Right lobe of liver (tissue), 6 donors: ENCODE data around the gene SPA17. TPM values are rescaled to one million over a fixed set of nuclear protein-coding genes. Genes with fewer than 3 reads are reported as not detected.

Source experiments
- ATAC-seq, 4 donors: fragments of 200-7000 bp; cut with Tn5 transposase; one replicate each; pipeline ENCODE4 v1.9.1; 2020; ENCODE audit warnings: mild to moderate bottlenecking in 4 of 4, moderate library complexity in 4 of 4
- DNase-seq, 3 donors: peaks; one replicate each; pipeline ENCODE4 v3.0.0-alpha.2; 2020
- H3K27ac ChIP-seq, 3 donors: fragments of 200-600 bp; one replicate each; pipeline ENCODE4 v1.8.0; 2022
- H3K27me3 ChIP-seq, 2 donors: fragments of 200-600 bp; one replicate each; pipeline ENCODE4 v1.8.0; 2022
- H3K36me3 ChIP-seq, 4 donors: fragments of 200-600 bp; sonication (generic) in 1 of 4; one replicate each; pipeline versions ENCODE4 v1.5.1 to v1.8.0; 2017 to 2022; ENCODE audit warnings: control low read depth in 1 of 4
- H3K4me1 ChIP-seq, 4 donors: fragments of 200-600 bp; sonication (generic) in 1 of 4; one replicate each; pipeline versions ENCODE4 v1.5.1 to v1.8.0; 2017 to 2022; ENCODE audit warnings: control low read depth in 1 of 4
- H3K4me3 ChIP-seq, 3 donors: fragments of 200-600 bp; one replicate each; pipeline ENCODE4 v1.8.0; 2022
- H3K9me3 ChIP-seq, 4 donors: fragments of 200-600 bp; sonication (generic) in 1 of 4; one replicate each; pipeline versions ENCODE4 v1.5.1 to v1.8.0; 2017 to 2022; ENCODE audit warnings: control low read depth in 1 of 4
- POLR2A ChIP-seq: fragments of 450-650 bp; IDR thresholded peaks from one replicate; pipeline ENCODE4 v1.6.1; 2017; ENCODE audit warnings: antibody characterized with exemption, mild to moderate bottlenecking
- WGBS: methylation state at CpG from one replicate; pipeline ENCODE4 v1.1.6; 2018; ENCODE audit warnings: low coverage, low lambda C conversion rate; ENCODE audit not compliant: insufficient coverage; ENCODE audit errors: missing lambda C conversion rate; 5-methylcytosine and 5-hydroxymethylcytosine counted together
- intact Hi-C, 2 donors: fragments of 100-400 bp; cut with DNase I; formaldehyde crosslinking; loops; one replicate each; pipeline versions ENCODE4 v1.11.2 to v1.14.1; 2022
- total RNA-seq, 6 experiments: library from RNA; depleted of rRNA in 2 of 6; stranded (reverse); fragments of >200 nt in 2 of 6; fragmentation: NEBNext Ultra II Directional in 3 of 6; extraction: Animal tissue kit (Norgen Biotek cat#: 25700) in 3 of 6; gene quantifications; one replicate each; pipeline versions ENCODE4 v1.1.0 to v1.2.4, GENCODE V29; 2016 to 2023
- TF ChIP-seq, protein P1 (sequence below), 4 donors: fragments of 200-600 bp in 3 of 4; fragments of 450-650 bp in 1 of 4; IDR thresholded peaks; one replicate each; pipeline versions ENCODE4 v1.5.1 to v1.8.0; 2016 to 2022; ENCODE audit warnings: antibody characterized with exemption in 4 of 4, mild to moderate bottlenecking in 2 of 4
- donor health status: DM: no; HTN: yes; CAD: no.
- donor health status: DM: no; HTN: no; CAD: no.
- donor health status: DM: no; HTN: no; CAD: no.
- donor health status: DM: no; HTN: yes; CAD: no.
- donor health status: DM: no; HTN: yes; CAD: no.

SPA17 gene
- total RNA-seq, 6 experiments from 2014 or later, result 0.23 to 4.0 (median 1.2) TPM

DNA sequence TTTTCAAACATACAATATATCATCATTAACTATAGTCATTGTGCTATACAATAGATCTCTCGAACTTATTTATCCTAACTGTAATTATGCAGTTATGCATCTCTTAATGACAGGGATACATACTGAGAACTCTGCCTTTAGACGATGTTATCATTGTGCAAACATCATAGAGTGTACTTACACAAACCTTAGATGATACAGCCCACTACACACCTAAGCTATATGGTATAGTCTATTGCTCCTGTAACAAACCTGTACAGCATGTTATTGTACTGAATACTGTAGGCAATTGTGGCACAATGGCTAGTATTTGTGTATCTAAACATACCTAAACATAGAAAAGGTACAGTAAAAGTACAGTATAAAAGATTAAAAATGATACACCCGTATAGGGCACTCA lies 38.7 kb downstream of the SPA17 start:
- Histone ChIP-seq H3K36me3 (no peaks in the 10 kb centered on the region), H3K9me3 (no peaks in the 10 kb centered on the region), H3K4me1 (no peaks in the 10 kb centered on the region), H3K27ac (no peak overlapping the region), H3K4me3 (no peak overlapping the region), H3K27me3 (no peaks in the 10 kb centered on the region)
- 49% methylated on average over 3 of the region's 3 CpGs for WGBS
- ATAC-seq (no peak), DNase-seq (no peak)
- TF ChIP-seq POLR2A, result no peak
- TF ChIP-seq, protein P1, sequence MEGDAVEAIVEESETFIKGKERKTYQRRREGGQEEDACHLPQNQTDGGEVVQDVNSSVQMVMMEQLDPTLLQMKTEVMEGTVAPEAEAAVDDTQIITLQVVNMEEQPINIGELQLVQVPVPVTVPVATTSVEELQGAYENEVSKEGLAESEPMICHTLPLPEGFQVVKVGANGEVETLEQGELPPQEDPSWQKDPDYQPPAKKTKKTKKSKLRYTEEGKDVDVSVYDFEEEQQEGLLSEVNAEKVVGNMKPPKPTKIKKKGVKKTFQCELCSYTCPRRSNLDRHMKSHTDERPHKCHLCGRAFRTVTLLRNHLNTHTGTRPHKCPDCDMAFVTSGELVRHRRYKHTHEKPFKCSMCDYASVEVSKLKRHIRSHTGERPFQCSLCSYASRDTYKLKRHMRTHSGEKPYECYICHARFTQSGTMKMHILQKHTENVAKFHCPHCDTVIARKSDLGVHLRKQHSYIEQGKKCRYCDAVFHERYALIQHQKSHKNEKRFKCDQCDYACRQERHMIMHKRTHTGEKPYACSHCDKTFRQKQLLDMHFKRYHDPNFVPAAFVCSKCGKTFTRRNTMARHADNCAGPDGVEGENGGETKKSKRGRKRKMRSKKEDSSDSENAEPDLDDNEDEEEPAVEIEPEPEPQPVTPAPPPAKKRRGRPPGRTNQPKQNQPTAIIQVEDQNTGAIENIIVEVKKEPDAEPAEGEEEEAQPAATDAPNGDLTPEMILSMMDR (IDR thresholded peaks at IDR 0.05), result no peak
- intact Hi-C loops, result no loop called here

DNA sequence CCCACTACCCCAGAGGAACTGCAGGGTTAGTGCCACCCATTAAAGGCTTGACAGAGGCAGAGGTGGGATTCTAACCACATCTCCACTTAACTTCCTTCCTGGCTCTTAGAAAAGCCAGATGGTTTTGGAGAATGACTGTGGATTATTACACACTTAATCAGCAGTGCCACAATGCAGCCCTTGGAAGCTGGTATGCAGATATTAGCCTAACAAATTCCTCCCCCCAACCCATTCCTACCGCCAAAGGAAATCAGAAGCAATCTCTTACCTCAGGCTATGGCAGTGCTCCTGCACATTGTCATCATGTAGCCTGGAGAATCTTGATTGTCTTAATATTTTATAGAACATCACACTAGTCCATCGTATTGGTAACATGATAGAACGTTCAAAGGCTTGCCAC lies 42.9 kb downstream of the SPA17 start:
- Histone ChIP-seq H3K4me3 (no peak overlapping the region), H3K36me3 (no peaks in the 10 kb centered on the region), H3K4me1 (peaks cover 0 to 12% (median 0%) of the 10 kb centered on the region in 4 donors), H3K27ac (no peak overlapping the region), H3K27me3 (peaks cover 0 to 6% of the 10 kb centered on the region in 2 donors), H3K9me3 (no peaks in the 10 kb centered on the region)
- TF ChIP-seq, protein P1 (IDR thresholded peaks at IDR 0.05), result no peak
- TF ChIP-seq POLR2A, result no peak
- intact Hi-C loops, result no loop called here
- ATAC-seq, result no peak
- 55% methylated on average over 3 of the region's 3 CpGs for WGBS
- DNase-seq, result no peak

DNA sequence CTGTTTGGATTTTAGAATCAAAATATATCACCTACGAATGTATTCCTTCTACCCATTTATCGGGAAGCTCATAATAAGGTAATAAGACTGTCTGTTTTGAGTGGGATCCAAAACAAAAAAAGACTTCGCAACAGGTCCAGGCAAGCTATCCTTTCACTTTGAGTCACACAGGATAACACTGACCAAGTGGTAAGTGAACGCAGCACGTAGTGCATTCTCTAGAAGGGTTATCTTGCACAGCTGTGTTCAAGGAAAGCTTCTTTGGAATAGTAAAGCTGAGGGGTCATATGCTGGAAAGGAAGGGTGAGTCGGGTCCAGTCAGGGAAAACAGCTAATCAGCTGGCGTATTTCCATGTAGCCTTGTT lies 43.7 kb downstream of the SPA17 start:
- peaks cover 0 to 6% of the 10 kb centered on the region in 2 donors for H3K27me3 ChIP-seq
- ATAC-seq (peak; percentile 54 to 82 (median 72)), DNase-seq (no peak)
- no peaks in the 10 kb centered on the region for H3K36me3 ChIP-seq
- intact Hi-C loops, result no loop called here
- 28% methylated on average over 7 of the region's 7 CpGs for WGBS
- H3K27ac ChIP-seq, result no peak overlapping the region
- no peak overlapping the region for H3K4me3 ChIP-seq
- no peak for TF ChIP-seq POLR2A
- H3K9me3 ChIP-seq, result no peaks in the 10 kb centered on the region
- peaks cover 0 to 12% (median 0%) of the 10 kb centered on the region in 4 donors for H3K4me1 ChIP-seq

DNA sequence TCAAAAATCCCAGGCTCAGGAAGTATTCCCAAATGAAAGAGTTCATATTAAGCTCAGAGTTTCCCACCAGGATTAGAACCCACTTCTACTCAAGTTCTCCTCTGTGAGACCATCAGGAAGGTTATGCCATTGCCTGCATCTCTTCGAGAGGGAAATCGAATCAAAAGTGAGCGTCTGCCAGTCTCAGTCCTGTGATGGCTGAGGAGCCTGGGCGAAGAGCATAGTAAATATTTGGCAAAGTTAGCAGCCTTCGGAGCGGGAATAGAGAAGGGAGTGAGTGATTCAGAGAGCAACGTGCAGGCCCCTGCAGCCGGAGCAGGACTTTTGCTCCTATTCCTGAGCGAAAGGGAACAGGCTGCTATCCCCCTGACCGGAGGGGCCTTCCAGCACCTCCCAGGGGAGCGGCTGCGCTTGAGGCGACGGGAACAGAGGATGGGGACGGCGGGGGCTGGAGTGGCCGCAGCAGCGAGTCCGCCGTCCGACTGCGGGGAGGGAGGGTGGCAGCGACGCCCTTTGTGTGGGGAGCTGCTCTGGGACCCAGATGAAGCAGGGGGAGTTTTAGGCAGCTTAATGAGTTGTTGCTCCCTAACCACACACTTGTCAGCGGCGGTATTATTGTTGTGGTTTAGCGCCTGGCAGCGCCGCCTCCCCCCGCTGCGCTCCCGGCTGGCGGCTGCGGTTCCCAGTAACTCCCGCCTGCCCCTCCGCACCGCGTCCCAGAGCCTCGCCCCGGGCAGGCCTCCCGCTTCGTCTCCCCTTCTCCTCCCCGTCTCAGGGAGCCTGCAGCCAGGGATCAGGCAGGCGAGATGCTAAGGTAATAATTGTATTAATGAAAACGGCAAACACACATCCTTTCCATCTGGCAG lies 44.3 kb downstream of the SPA17 start:
- TF ChIP-seq POLR2A, result no peak
- TF ChIP-seq, protein P1 (IDR thresholded peaks at IDR 0.05), result no peak
- H3K27ac ChIP-seq, result no peak overlapping the region
- no peaks in the 10 kb centered on the region for H3K9me3 ChIP-seq
- 2% methylated on average over 20 of the region's 45 CpGs for WGBS
- DNase-seq (no peak), ATAC-seq (peak; percentile 47 to 68 (median 60))
- H3K4me1 ChIP-seq, result peaks cover 0 to 12% (median 0%) of the 10 kb centered on the region in 4 donors
- H3K36me3 ChIP-seq, result no peaks in the 10 kb centered on the region
- peaks cover 0 to 6% of the 10 kb centered on the region in 2 donors for H3K27me3 ChIP-seq
- intact Hi-C loops, result no loop called here
- H3K4me3 ChIP-seq, result peak overlapping the region in 2 of 3 donors; percentile 25 to 31

GRCh38 chr11:124718801-124719200 lies 45.1 kb downstream of the SPA17 start:
- Histone ChIP-seq H3K27ac (no peak overlapping the region), H3K4me1 (peaks cover 0 to 12% (median 0%) of the 10 kb centered on the region in 4 donors), H3K36me3 (no peaks in the 10 kb centered on the region), H3K27me3 (peaks cover 0 to 6% of the 10 kb centered on the region in 2 donors), H3K9me3 (no peaks in the 10 kb centered on the region), H3K4me3 (no peak overlapping the region)
- ATAC-seq, result no peak
- intact Hi-C loops, result no loop called here
- 57% methylated on average over 11 of the region's 14 CpGs for WGBS
- no peak for TF ChIP-seq POLR2A
- TF ChIP-seq, protein P1 (IDR thresholded peaks at IDR 0.05), result no peak
- no peak for DNase-seq
